ENCODE measurements around the gene NOXO1. TPM values are rescaled to one million over a fixed set of nuclear protein-coding genes. Genes with fewer than 3 reads are reported as not detected.

The NOXO1 gene
- total and polyA plus RNA-seq, 9 of the 15 experiments (the other 6 are each of a cell fraction or from before 2014, with no cell fraction given), result not detected

- Histone ChIP-seq H3K27me3 (ENCODE audit: control insufficient read depth in 2 of 2, insufficient read depth in 2 of 2, low read length in 2 of 2) (no peaks in the 10 kb centered on the region), H3K9me3 (replicated peaks; ENCODE audit: control insufficient read depth, insufficient read depth, low read depth, low read length) (no peaks in the 10 kb centered on the region), H4K20me1 (replicated peaks; ENCODE audit: control insufficient read depth, insufficient read depth, low read length) (no peaks in the 10 kb centered on the region), H3K4me3 (peak within 1 kb of the TSS; percentile 11), H3K4me1 (replicated peaks in 1 of 2; ENCODE audit: control insufficient read depth in 2 of 2, insufficient read depth in 2 of 2, low read length in 2 of 2) (peaks cover 16 to 61% of the 10 kb centered on the region in 2 experiments; a peak in 4 of 5 replicates), H3K27ac (ENCODE audit: extremely low read depth, low read depth, low read length) (no peak within 1 kb of the TSS), H3K36me3 (ENCODE audit: control insufficient read depth, insufficient read depth, low read length) (no peaks in the 10 kb centered on the region), H3K4me2 (ENCODE audit: insufficient read depth, low read length) (no peak within 1 kb of the TSS), H3K9me1 (ENCODE audit: control insufficient read depth, insufficient read depth, low read length) (no peaks in the 10 kb centered on the region), H2AFZ (ENCODE audit: low read depth, low read length) (peak within 1 kb of the TSS; percentile 62; the same call in 1 of the 2 replicates), H3K9ac (ENCODE audit: insufficient read depth in 1 of 2, low read depth in 2 of 2, low read length in 2 of 2) (peak within 1 kb of the TSS in 1 of 2 experiments; percentile 77; a peak in 2 of 4 replicates), H3K79me2 (ENCODE audit: control insufficient read depth, insufficient read depth, low read length) (no peaks in the 10 kb centered on the region)
- ATAC-seq (no peak), FAIRE-seq (no peak), DNase-seq (ENCODE audit: extremely low read depth in 1 of 4, low spot score in 3 of 4) (peak; percentile 41 to 64 (median 55))
- ChIA-PET POLR2A (interaction anchor here (0.6 to 1.3 kb wide), 4 partner anchors 16 to 134 kb away, joined by 3 to 4 read pairs (median 4); no protein-coding TSS in a partner anchor), CTCF (ENCODE audit: low intra/inter-chr PET ratio) (no interaction called here)
- in situ Hi-C loops (cut with MboI), result no loop called here
- TF ChIP-seq, protein P1, sequence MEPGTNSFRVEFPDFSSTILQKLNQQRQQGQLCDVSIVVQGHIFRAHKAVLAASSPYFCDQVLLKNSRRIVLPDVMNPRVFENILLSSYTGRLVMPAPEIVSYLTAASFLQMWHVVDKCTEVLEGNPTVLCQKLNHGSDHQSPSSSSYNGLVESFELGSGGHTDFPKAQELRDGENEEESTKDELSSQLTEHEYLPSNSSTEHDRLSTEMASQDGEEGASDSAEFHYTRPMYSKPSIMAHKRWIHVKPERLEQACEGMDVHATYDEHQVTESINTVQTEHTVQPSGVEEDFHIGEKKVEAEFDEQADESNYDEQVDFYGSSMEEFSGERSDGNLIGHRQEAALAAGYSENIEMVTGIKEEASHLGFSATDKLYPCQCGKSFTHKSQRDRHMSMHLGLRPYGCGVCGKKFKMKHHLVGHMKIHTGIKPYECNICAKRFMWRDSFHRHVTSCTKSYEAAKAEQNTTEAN (CRISPR knock-in tag; IDR thresholded peaks at IDR 0.05), result no peak
- TF ChIP-seq EGR1 (conservative IDR thresholded peaks at IDR 0.05) (peak; percentile 77), POLR2G (IDR thresholded peaks at IDR 0.05; ENCODE audit: low read depth, low read length) (0 out of 2 replicates have a peak, but pooled peaks have one; percentile 4), ZBTB5 (IDR thresholded peaks at IDR 0.05) (no peak), ATF7 (IDR thresholded peaks at IDR 0.05) (no peak), C11orf30 (IDR thresholded peaks at IDR 0.05; ENCODE audit: low read depth) (no peak), POLR2AphosphoS2 (IDR thresholded peaks at IDR 0.05; ENCODE audit: low read length) (no peak), HNRNPK (IDR thresholded peaks at IDR 0.05; ENCODE audit: low read depth, low read length, poor library complexity, severe bottlenecking) (no peak), MAFG (tag; conservative IDR thresholded peaks at IDR 0.05) (no peak), STAG1 (CRISPR knock-in tag; IDR thresholded peaks at IDR 0.05; ENCODE audit: borderline replicate concordance) (no peak), ELF2 (CRISPR knock-in tag; IDR thresholded peaks at IDR 0.05) (no peak)
- TF ChIP-seq, protein P2, sequence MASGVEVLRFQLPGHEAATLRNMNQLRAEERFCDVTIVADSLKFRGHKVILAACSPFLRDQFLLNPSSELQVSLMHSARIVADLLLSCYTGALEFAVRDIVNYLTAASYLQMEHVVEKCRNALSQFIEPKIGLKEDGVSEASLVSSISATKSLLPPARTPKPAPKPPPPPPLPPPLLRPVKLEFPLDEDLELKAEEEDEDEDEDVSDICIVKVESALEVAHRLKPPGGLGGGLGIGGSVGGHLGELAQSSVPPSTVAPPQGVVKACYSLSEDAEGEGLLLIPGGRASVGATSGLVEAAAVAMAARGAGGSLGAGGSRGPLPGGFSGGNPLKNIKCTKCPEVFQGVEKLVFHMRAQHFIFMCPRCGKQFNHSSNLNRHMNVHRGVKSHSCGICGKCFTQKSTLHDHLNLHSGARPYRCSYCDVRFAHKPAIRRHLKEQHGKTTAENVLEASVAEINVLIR (CRISPR knock-in tag; IDR thresholded peaks at IDR 0.05), result no peak
- TF ChIP-seq, protein P3, sequence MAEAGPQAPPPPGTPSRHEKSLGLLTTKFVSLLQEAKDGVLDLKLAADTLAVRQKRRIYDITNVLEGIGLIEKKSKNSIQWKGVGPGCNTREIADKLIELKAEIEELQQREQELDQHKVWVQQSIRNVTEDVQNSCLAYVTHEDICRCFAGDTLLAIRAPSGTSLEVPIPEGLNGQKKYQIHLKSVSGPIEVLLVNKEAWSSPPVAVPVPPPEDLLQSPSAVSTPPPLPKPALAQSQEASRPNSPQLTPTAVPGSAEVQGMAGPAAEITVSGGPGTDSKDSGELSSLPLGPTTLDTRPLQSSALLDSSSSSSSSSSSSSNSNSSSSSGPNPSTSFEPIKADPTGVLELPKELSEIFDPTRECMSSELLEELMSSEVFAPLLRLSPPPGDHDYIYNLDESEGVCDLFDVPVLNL (CRISPR knock-in tag; IDR thresholded peaks at IDR 0.05; ENCODE audit: low read depth), result no peak
- TF ChIP-seq, protein P4, sequence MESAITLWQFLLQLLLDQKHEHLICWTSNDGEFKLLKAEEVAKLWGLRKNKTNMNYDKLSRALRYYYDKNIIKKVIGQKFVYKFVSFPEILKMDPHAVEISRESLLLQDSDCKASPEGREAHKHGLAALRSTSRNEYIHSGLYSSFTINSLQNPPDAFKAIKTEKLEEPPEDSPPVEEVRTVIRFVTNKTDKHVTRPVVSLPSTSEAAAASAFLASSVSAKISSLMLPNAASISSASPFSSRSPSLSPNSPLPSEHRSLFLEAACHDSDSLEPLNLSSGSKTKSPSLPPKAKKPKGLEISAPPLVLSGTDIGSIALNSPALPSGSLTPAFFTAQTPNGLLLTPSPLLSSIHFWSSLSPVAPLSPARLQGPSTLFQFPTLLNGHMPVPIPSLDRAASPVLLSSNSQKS (CRISPR knock-in tag; IDR thresholded peaks at IDR 0.05), result no peak
- TF ChIP-seq, protein P5, sequence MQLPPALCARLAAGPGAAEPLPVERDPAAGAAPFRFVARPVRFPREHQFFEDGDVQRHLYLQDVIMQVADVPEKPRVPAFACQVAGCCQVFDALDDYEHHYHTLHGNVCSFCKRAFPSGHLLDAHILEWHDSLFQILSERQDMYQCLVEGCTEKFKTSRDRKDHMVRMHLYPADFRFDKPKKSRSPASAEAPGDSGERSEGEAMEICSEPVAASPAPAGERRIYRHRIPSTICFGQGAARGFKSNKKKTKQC (CRISPR knock-in tag; IDR thresholded peaks at IDR 0.05), result no peak
- WGBS (ENCODE audit: insufficient coverage, low coverage, missing lambda C conversion rate), result 41% methylated on average over 12 of the region's 33 CpGs
- intact Hi-C loops (cut with micrococcal nuclease), result no loop called here
- no TSS peak for BruUV-seq (replicated peaks)
Measured at GRCh38 chr16:2019518-2019920, 38.2 kb upstream of the NOXO1 start, which contains the start of gene NPW. Gene NPW, plus strand, starts transcription at chr16:2019785.

All from K562 (cell line).